Esophagus squamous epithelium (tissue), 5 donors: ENCODE results near the gene RAB7B. TPM values are rescaled to one million over a fixed set of nuclear protein-coding genes. Genes with fewer than 3 reads are reported as not detected.

ENCODE experiments used
- DNase-seq: peaks from one replicate; lab custom pipeline; 2025; lab: John Stamatoyannopoulos, UW
- H3K27ac ChIP-seq, 4 donors: fragments of 200-600 bp; sonication (generic); one replicate each; pipeline ENCODE4 v1.5.1; 2016 to 2019; ENCODE audit warnings: mild to moderate bottlenecking in 1 of 4
- H3K27me3 ChIP-seq, 4 donors: fragments of 200-600 bp; sonication (generic); 1 replicate in 3 of 4; 2 replicates in 1 of 4; pipeline versions ENCODE4 v1.5.1 to v1.6.0; 2017 to 2021; ENCODE audit warnings: antibody characterized with exemption in 1 of 4
- H3K36me3 ChIP-seq, 3 donors: fragments of 200-600 bp; sonication (generic); one replicate each; pipeline ENCODE4 v1.5.1; 2016 to 2019
- H3K4me1 ChIP-seq, 3 donors: fragments of 200-600 bp; sonication (generic); one replicate each; pipeline ENCODE4 v1.5.1; 2017 to 2019
- H3K4me3 ChIP-seq, 4 donors: fragments of 200-600 bp; sonication (generic); 1 replicate in 3 of 4; 2 replicates in 1 of 4; pipeline ENCODE4 v1.5.1; 2016 to 2019; ENCODE audit warnings: mild to moderate bottlenecking in 2 of 4, moderate library complexity in 1 of 4
- H3K9me3 ChIP-seq, 3 donors: fragments of 200-600 bp; sonication (generic); one replicate each; pipeline ENCODE4 v1.5.1; 2016 to 2019
- CTCF ChIP-seq, 6 experiments: fragments of 450-650 bp in 4 of 6; fragments of 200-600 bp in 2 of 6; sonication (generic) in 2 of 6; IDR thresholded peaks; one replicate each; pipeline ENCODE4 v1.5.1; 2016 to 2019; ENCODE audit warnings: antibody characterized with exemption in 6 of 6, mild to moderate bottlenecking in 4 of 6, moderate library complexity in 4 of 6
- POLR2A ChIP-seq, 4 donors: fragments of 450-650 bp; IDR thresholded peaks; one replicate each; pipeline ENCODE4 v1.6.1; 2017; ENCODE audit warnings: antibody characterized with exemption in 4 of 4, mild to moderate bottlenecking in 4 of 4, moderate library complexity in 3 of 4
- WGBS, 2 donors: methylation state at CpG; one replicate each; pipeline ENCODE4 v1.1.5; 2018; 5-methylcytosine and 5-hydroxymethylcytosine counted together
- intact Hi-C: fragments of 100-400 bp; cut with DNase I; formaldehyde crosslinking; loops from one replicate; pipeline ENCODE4 v1.15.0; 2022
- total RNA-seq, 4 donors: library from RNA; depleted of rRNA; stranded (reverse); fragments of >200 nt; gene quantifications; one replicate each; pipeline ENCODE4 v1.1.0, GENCODE V29; 2016
- donor health status: DM: yes; HTN: yes; CAD: no.

RAB7B gene
- total RNA-seq, 4 donors from 2014 or later: 15.8 to 24.2 (median 21.4) TPM

GRCh38 chr1:205929496-205930194 lies 73.5 kb downstream of the RAB7B start:
- H3K27me3 ChIP-seq: peaks cover 0 to 56% (median 0%) of the 10 kb centered on the region in 4 donors
- no peak overlapping the region for H3K27ac ChIP-seq
- WGBS, 2 donors: 86 to 91% methylated on average over 9 to 18 of the region's 19 CpGs
- TF ChIP-seq CTCF (IDR thresholded peaks at IDR 0.05): no peak
- H3K36me3 ChIP-seq: no peaks in the 10 kb centered on the region
- H3K4me3 ChIP-seq: no peak overlapping the region
- no peak for DNase-seq
- peaks cover 11 to 27% (median 14%) of the 10 kb centered on the region in 3 donors for H3K4me1 ChIP-seq
- intact Hi-C loops: no loop called here
- no peaks in the 10 kb centered on the region for H3K9me3 ChIP-seq

- intact Hi-C loops: no loop called here
- Histone ChIP-seq H3K4me1 (peaks cover 0 to 14% (median 7%) of the 10 kb centered on the region in 3 donors), H3K4me3 (no peak overlapping the region), H3K27me3 (peaks cover 0 to 56% (median 0%) of the 10 kb centered on the region in 4 donors), H3K9me3 (no peaks in the 10 kb centered on the region), H3K36me3 (no peaks in the 10 kb centered on the region), H3K27ac (no peak overlapping the region)
- DNase-seq: no peak
- WGBS, 2 donors: 82 to 92% methylated on average over 5 of the region's 5 CpGs
- TF ChIP-seq POLR2A (IDR thresholded peaks at IDR 0.05) (no peak), CTCF (IDR thresholded peaks at IDR 0.05) (no peak)
These were observed 74.9 kb downstream of the RAB7B start for GRCh38 chr1:205928317-205928716.

- no peaks in the 10 kb centered on the region for H3K9me3 ChIP-seq
- TF ChIP-seq CTCF (IDR thresholded peaks at IDR 0.05) (no peak), POLR2A (IDR thresholded peaks at IDR 0.05) (no peak)
- no peak overlapping the region for H3K27ac ChIP-seq
- intact Hi-C loops: no loop called here
- H3K4me1 ChIP-seq: peaks cover 0 to 9% (median 3%) of the 10 kb centered on the region in 3 donors
- H3K36me3 ChIP-seq: no peaks in the 10 kb centered on the region
- no peak for DNase-seq
- 90% methylated on average over 6 of the region's 12 CpGs; no CpG with 5 or more reads in 1 of the 2 donors for WGBS, 2 donors
- peaks cover 0 to 49% (median 0%) of the 10 kb centered on the region in 4 donors for H3K27me3 ChIP-seq
- H3K4me3 ChIP-seq: no peak overlapping the region
These were observed 75.5 kb downstream of the RAB7B start for GRCh38 chr1:205927676-205928075.

GRCh38 chr1:205927247-205927646 lies 75.9 kb downstream of the RAB7B start:
- Histone ChIP-seq H3K9me3 (no peaks in the 10 kb centered on the region), H3K36me3 (no peaks in the 10 kb centered on the region), H3K4me3 (no peak overlapping the region), H3K27ac (no peak overlapping the region), H3K4me1 (peaks cover 0 to 9% (median 3%) of the 10 kb centered on the region in 3 donors), H3K27me3 (peaks cover 0 to 45% (median 0%) of the 10 kb centered on the region in 4 donors)
- WGBS, 2 donors: 87 to 98% methylated on average over 6 of the region's 6 CpGs
- TF ChIP-seq POLR2A (IDR thresholded peaks at IDR 0.05): no peak
- no peak for TF ChIP-seq CTCF (IDR thresholded peaks at IDR 0.05)
- no peak for DNase-seq
- intact Hi-C loops: no loop called here

Other genes with a start within 250 kb of the RAB7B start
- 10 to 100 TPM in 1 of 4 donors, 1 to 10 TPM in 3; 3.0 to 19.3 (median 7.0) TPM for gene RAB29, start 227.9 kb downstream of the RAB7B start, total RNA-seq
- 10 to 100 TPM in 2 of 4 donors, 1 to 10 TPM in 2; 5.2 to 14.1 (median 8.3) TPM for gene SLC41A1, start 190.2 kb downstream of the RAB7B start, total RNA-seq
- under 1 TPM in 1 of 4 donors, not detected in 3; 0.57 TPM for gene PM20D1, start 153.3 kb downstream of the RAB7B start, total RNA-seq
- gene SLC26A9, start 59.9 kb downstream of the RAB7B start, total RNA-seq: 10 to 100 TPM in 1 of 4 donors, under 1 TPM in 3; 0.19 to 22.8 (median 0.38) TPM
- under 1 TPM in 3 of 4 donors, not detected in 1; 0.32 to 0.48 (median 0.38) TPM for gene CTSE, start 20.5 kb upstream of the RAB7B start, total RNA-seq
- 10 to 100 TPM in 1 of 4 donors, 1 to 10 TPM in 1, under 1 TPM in 1, not detected in 1; 0.72 to 21.9 (median 4.5) TPM for gene RHEX, start 49.8 kb upstream of the RAB7B start, total RNA-seq
- gene AVPR1B, start 114.0 kb upstream of the RAB7B start, total RNA-seq: not detected
- 1 to 10 TPM in 3 of 4 donors, not detected in 1; 2.5 to 4.2 (median 3.7) TPM for gene FAM72A, start 199.4 kb upstream of the RAB7B start, total RNA-seq
- 10 to 100 TPM; 23.5 to 39.1 (median 28.1) TPM for gene SRGAP2, start 200.1 kb upstream of the RAB7B start, total RNA-seq